Activated B cell treated with CpG ODN at 0.5 μM for 24 hours (primary cell): ENCODE results near the gene ATG14. TPM values are rescaled to one million over a fixed set of nuclear protein-coding genes. Genes with fewer than 3 reads are reported as not detected.

ENCODE experiments used
- ATAC-seq: fragments of 200-7000 bp; cut with Tn5 transposase; one replicate; pipeline ENCODE4 v1.10.0; 2021; ENCODE audit warnings: low read depth, mild to moderate bottlenecking, moderate library complexity
- CTCF ChIA-PET: fragments of 350-600 bp; sonication (Branson Sonifier 250); formaldehyde crosslinking; loops from one replicate; lab custom pipeline; 2021; ENCODE audit warnings: antibody characterized with exemption; lab: Charles Lee
- POLR2A ChIA-PET: fragments of 350-600 bp; sonication (Branson Sonifier 250); formaldehyde crosslinking; loops from one replicate; lab custom pipeline; 2021; ENCODE audit warnings: antibody characterized with exemption; lab: Charles Lee
- DNase-seq: peaks from one replicate; pipeline ENCODE4 v3.0.0; 2022
- H3K27ac Mint-ChIP-seq: one replicate; pipeline ENCODE4 v1.8.0; 2020; ENCODE audit warnings: mixed read lengths
- H3K27me3 Mint-ChIP-seq: one replicate; pipeline ENCODE4 v1.8.0; 2021; ENCODE audit warnings: mixed read lengths
- H3K36me3 Mint-ChIP-seq: one replicate; pipeline ENCODE4 v1.8.0; 2021; ENCODE audit warnings: low read depth, mixed read lengths
- H3K4me1 Mint-ChIP-seq: one replicate; pipeline ENCODE4 v1.8.0; 2021; ENCODE audit warnings: mixed read lengths
- H3K4me3 Mint-ChIP-seq: one replicate; pipeline ENCODE4 v1.8.0; 2020; ENCODE audit warnings: mild to moderate bottlenecking, mixed read lengths
- H3K9me3 Mint-ChIP-seq: one replicate; pipeline ENCODE4 v1.8.0; 2020; ENCODE audit warnings: mixed read lengths
- intact Hi-C: fragments of 100-400 bp; cut with micrococcal nuclease; formaldehyde crosslinking; loops from one replicate; pipeline ENCODE4 v1.15.1; 2024
- total RNA-seq: library from RNA; stranded (reverse); gene quantifications from 2 replicates; pipeline ENCODE4 v1.2.3, GENCODE V29; 2022
- TF ChIP-seq, protein P1 (sequence below): fragments of 200-600 bp; IDR thresholded peaks from one replicate; pipeline ENCODE4 v1.8.0; 2022; ENCODE audit warnings: antibody characterized with exemption, mild to moderate bottlenecking

ATG14 gene
- total RNA-seq, 1 donor from 2014 or later, result 12.1 TPM

GRCh38 chr14:55327179-55327578 lies 84.5 kb downstream of the ATG14 start:
- intact Hi-C loops, result loop anchor here (1.0 to 5.0 kb wide), 2 partner anchors 35 to 56 kb away; partner anchors contain the start of gene FBXO34
- TF ChIP-seq, protein P1, sequence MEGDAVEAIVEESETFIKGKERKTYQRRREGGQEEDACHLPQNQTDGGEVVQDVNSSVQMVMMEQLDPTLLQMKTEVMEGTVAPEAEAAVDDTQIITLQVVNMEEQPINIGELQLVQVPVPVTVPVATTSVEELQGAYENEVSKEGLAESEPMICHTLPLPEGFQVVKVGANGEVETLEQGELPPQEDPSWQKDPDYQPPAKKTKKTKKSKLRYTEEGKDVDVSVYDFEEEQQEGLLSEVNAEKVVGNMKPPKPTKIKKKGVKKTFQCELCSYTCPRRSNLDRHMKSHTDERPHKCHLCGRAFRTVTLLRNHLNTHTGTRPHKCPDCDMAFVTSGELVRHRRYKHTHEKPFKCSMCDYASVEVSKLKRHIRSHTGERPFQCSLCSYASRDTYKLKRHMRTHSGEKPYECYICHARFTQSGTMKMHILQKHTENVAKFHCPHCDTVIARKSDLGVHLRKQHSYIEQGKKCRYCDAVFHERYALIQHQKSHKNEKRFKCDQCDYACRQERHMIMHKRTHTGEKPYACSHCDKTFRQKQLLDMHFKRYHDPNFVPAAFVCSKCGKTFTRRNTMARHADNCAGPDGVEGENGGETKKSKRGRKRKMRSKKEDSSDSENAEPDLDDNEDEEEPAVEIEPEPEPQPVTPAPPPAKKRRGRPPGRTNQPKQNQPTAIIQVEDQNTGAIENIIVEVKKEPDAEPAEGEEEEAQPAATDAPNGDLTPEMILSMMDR, result no peak
- POLR2A ChIA-PET, result no interaction called here
- Mint-ChIP-seq H3K27ac (peak overlapping the region; percentile 87), H3K27me3 (no peaks in the 10 kb centered on the region), H3K4me1 (peaks cover 43% of the 10 kb centered on the region), H3K9me3 (peaks cover 2% of the 10 kb centered on the region), H3K36me3 (no peaks in the 10 kb centered on the region), H3K4me3 (peak overlapping the region; percentile 8)
- no peak for DNase-seq
- CTCF ChIA-PET, result no interaction called here
- peak; percentile 89 for ATAC-seq

DNA sequence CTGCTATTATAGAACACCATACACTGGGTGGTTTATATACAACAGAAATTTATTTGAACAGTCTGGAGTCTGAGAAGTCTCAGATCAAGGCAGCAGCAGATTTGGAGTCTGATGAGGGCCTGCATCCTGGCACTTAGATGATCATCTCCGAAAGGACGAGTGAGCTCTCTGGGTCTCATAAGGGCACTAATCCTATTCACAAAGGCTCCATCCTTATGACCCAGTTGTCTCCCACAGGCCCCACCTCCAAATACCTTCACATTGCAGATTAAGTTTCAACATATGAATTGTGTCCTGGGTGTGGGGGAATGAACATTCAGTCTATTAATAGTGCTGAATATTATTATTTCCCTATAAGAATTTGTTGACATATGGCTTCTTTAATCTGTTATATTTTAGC lies 86.8 kb downstream of the ATG14 start:
- no peak for DNase-seq
- no peak overlapping the region for H3K4me3 Mint-ChIP-seq
- H3K4me1 Mint-ChIP-seq, result peaks cover 36% of the 10 kb centered on the region
- no peaks in the 10 kb centered on the region for H3K36me3 Mint-ChIP-seq
- no peaks in the 10 kb centered on the region for H3K27me3 Mint-ChIP-seq
- H3K27ac Mint-ChIP-seq, result no peak overlapping the region
- intact Hi-C loops, result loop anchor here (5.0 kb wide), 1 partner anchor 33 kb away; no protein-coding TSS in a partner anchor
- no peak for ATAC-seq
- ChIA-PET POLR2A (no interaction called here), CTCF (no interaction called here)
- TF ChIP-seq, protein P1, result no peak
- H3K9me3 Mint-ChIP-seq, result peaks cover 2% of the 10 kb centered on the region

GRCh38 chr14:55323910-55324309 lies 87.7 kb downstream of the ATG14 start:
- Mint-ChIP-seq H3K9me3 (peaks cover 2% of the 10 kb centered on the region), H3K27me3 (no peaks in the 10 kb centered on the region)

DNA sequence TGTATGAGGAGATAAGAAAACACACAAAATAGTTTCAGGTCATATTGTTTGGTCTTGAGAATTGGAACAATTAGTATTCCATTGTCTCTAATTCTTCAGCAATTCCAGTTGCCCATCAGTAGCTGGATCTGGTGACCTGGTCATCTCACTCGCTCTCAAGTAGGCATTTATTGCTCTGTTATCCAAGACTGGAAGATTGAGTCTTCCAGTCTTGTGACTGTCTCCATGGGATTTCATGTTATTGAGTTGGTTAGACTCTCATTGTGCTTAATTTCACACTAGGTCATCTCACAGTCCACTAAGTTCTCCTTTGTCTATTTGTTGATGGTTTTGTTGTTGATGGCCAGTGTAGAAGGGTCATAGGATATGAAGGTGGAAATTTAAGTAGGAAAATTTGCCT lies 92.9 kb downstream of the ATG14 start:
- peaks cover 7% of the 10 kb centered on the region for H3K9me3 Mint-ChIP-seq
- ChIA-PET POLR2A (no interaction called here), CTCF (no interaction called here)
- no peaks in the 10 kb centered on the region for H3K4me1 Mint-ChIP-seq
- DNase-seq (no peak), ATAC-seq (no peak)
- no peak overlapping the region for H3K4me3 Mint-ChIP-seq
- H3K36me3 Mint-ChIP-seq, result peaks cover 26% of the 10 kb centered on the region
- TF ChIP-seq, protein P1, result no peak
- intact Hi-C loops, result no loop called here
- no peaks in the 10 kb centered on the region for H3K27me3 Mint-ChIP-seq
- H3K27ac Mint-ChIP-seq, result no peak overlapping the region

More at GRCh38 chr14:55323910-55324309, 87.7 kb downstream of the ATG14 start:
- no peak overlapping the region for H3K27ac Mint-ChIP-seq
- DNase-seq (no peak), ATAC-seq (no peak)
- CTCF ChIA-PET, result no interaction called here
- TF ChIP-seq, protein P1, result no peak
- intact Hi-C loops, result no loop called here
- H3K4me3 Mint-ChIP-seq, result no peak overlapping the region
- POLR2A ChIA-PET, result no interaction called here
- peaks cover 36% of the 10 kb centered on the region for H3K4me1 Mint-ChIP-seq
- H3K36me3 Mint-ChIP-seq, result peaks cover 3% of the 10 kb centered on the region

DNA sequence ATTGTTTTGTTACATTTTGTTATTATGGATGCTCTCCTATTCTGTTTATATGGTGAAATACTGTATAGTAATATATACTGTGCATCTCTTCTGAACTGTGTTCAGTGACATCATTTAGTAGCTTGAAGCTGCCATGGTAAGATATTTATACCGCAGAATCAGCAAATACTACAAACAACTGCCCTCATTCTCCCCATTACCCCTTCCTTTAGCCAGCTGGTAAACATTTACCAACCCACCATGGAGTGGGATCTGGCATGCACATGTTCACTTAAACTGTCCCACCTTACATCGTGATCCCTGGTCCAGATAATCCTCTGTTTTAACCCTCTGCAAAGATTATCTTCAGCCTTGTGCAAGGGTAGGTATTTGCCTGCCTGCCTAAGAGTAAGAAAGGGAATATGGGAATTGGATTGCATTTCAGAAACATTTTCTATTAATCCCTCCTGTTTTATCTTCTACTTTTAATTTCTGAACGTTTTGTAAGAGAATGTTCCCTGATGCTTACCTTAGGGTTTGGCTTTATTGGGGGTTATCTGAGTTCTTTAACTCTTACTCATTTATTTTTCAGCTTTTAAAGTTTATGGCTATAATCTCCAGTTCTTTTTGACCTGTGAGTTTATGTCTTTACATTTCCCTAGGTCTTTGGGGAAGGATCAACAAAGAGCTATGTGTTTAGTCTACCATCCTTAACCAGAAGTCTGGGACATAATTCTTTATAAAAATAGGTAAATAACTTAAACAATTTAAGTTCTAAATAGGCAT lies 93.9 kb downstream of the ATG14 start:
- Mint-ChIP-seq H3K27me3 (no peaks in the 10 kb centered on the region), H3K27ac (no peak overlapping the region), H3K4me3 (no peak overlapping the region), H3K4me1 (no peaks in the 10 kb centered on the region), H3K9me3 (peaks cover 16% of the 10 kb centered on the region), H3K36me3 (peaks cover 34% of the 10 kb centered on the region)
- CTCF ChIA-PET, result no interaction called here
- TF ChIP-seq, protein P1, result no peak
- intact Hi-C loops, result no loop called here
- no peak for DNase-seq
- POLR2A ChIA-PET, result no interaction called here
- ATAC-seq, result no peak
